ENCODE data around the gene ADGRA1.

- TF ChIP-seq, protein P1, sequence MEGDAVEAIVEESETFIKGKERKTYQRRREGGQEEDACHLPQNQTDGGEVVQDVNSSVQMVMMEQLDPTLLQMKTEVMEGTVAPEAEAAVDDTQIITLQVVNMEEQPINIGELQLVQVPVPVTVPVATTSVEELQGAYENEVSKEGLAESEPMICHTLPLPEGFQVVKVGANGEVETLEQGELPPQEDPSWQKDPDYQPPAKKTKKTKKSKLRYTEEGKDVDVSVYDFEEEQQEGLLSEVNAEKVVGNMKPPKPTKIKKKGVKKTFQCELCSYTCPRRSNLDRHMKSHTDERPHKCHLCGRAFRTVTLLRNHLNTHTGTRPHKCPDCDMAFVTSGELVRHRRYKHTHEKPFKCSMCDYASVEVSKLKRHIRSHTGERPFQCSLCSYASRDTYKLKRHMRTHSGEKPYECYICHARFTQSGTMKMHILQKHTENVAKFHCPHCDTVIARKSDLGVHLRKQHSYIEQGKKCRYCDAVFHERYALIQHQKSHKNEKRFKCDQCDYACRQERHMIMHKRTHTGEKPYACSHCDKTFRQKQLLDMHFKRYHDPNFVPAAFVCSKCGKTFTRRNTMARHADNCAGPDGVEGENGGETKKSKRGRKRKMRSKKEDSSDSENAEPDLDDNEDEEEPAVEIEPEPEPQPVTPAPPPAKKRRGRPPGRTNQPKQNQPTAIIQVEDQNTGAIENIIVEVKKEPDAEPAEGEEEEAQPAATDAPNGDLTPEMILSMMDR (IDR thresholded peaks at IDR 0.05; ENCODE audit: borderline replicate concordance, extremely low read depth, low read length, poor library complexity, severe bottlenecking), result no peak
- TF ChIP-seq EZH2 (IDR thresholded peaks at IDR 0.05; ENCODE audit: borderline replicate concordance, low read depth, low read length, severe bottlenecking), result no peak
Observed at GRCh38 chr10:133067149-133068105, 20.3 kb upstream of the ADGRA1 start.

Data from DND-41 (cell line).